SIG-M5 treated with dmso at 0.1 percent for 504 hours (cell line): Measurements from ENCODE around the gene RCBTB2.
"Not testable (repeated sequence)": the region's sequence is repeated elsewhere in the genome, so short reads cannot be mapped to it uniquely, and the experiment has no call there.

Experiments
- DNase-seq: peaks from one replicate; lab custom pipeline; 2025; ENCODE audit not compliant: unreplicated experiment; lab: John Stamatoyannopoulos, UW

RCBTB2 gene

GRCh38 chr13:48456546-48456945 is 76.3 kb downstream of the RCBTB2 start:
- DNase-seq, result no peak

GRCh38 chr13:48451196-48451595 is 81.7 kb downstream of the RCBTB2 start:
- not testable (repeated sequence) for DNase-seq

GRCh38 chr13:48449656-48450055 is 83.2 kb downstream of the RCBTB2 start:
- no peak for DNase-seq

GRCh38 chr13:48448959-48449614 is 83.8 kb downstream of the RCBTB2 start:
- DNase-seq, result peak; percentile 65

GRCh38 chr13:48448285-48448958 is 84.5 kb downstream of the RCBTB2 start:
- DNase-seq, result no peak

- peak; percentile 53 for DNase-seq
Observed at GRCh38 chr13:48446464-48446863, 86.4 kb downstream of the RCBTB2 start.

- DNase-seq, result no peak
Observed at GRCh38 chr13:48443442-48444208, 89.3 kb downstream of the RCBTB2 start.
